NCI-H510A treated with DMSO at 0.1 percent for 48 hours (cell line): Measurements from ENCODE around the gene TMEM14C.
A peak's percentile ranks its signal among the peaks of the same experiment; 100 is the strongest.
"Not testable (repeated sequence)": the region's sequence is repeated elsewhere in the genome, so short reads cannot be mapped to it uniquely, and the experiment has no call there.

ENCODE experiments used
- DNase-seq: peaks from one replicate; lab custom pipeline; 2025; lab: John Stamatoyannopoulos, UW

The TMEM14C gene

DNA sequence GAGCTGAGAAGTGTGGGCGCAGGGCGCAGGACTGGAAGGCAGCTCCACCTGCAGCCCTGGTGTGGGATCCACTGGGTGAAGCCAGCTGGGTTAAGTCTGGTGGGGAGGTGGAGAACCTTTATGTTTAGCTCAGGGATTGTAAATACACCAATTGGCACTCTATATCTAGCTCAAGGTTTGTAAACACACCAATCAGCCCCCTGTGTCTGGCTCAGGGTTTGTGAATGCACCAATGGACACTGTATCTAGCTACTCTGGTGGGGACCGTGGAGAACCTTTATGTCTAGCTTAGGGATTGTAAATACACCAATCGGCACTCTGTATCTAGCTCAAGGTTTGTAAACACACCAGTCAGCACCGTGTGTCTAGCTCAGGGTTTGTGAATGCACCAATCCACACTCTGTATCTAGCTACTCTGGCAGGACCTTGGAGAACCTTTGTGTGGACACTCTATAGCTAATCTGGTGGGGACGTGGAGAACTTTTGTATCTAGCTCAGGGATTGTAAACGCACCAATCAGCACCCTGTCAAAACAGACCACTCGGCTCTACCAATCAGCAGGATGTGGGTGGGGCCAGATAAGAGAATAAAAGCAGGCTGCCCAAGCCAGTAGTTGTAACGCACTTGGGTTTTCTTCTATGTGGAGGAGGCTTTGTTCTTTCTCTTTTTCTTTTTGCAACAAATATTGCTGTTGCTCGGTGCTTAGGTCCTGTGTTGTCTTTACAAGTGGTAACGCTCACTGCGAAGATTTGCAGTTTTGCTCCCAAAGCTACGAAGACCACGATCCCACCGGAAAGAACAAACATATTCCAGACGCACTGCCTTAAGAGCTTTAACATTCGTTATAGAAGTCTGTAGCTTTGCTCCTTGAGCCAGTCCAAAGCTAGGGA is 1.7 kb upstream of the TMEM14C start:
- DNase-seq, result not testable (repeated sequence)

GRCh38 chr6:10721850-10722569 is 860 bp upstream of the TMEM14C start:
- no peak for DNase-seq

- DNase-seq, result no peak
Measured at GRCh38 chr6:10722570-10722819, 375 bp upstream of the TMEM14C start.

DNA sequence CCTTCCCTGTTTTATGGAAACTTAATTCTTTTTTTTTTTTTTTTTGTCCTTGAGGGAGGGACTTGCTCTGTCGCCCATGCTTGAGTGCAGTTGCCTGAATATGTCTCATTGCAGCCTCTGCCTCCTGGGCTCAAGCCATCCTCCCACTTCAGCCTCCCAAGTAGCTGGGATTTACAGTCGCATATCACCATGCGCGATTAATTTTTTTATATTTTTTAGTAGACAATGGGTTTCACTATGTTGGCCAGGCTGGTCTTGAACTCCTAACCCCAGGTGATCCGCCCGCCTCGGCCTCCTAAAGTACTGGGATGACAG is 654 bp downstream of the TMEM14C start:
- no peak for DNase-seq

DNA sequence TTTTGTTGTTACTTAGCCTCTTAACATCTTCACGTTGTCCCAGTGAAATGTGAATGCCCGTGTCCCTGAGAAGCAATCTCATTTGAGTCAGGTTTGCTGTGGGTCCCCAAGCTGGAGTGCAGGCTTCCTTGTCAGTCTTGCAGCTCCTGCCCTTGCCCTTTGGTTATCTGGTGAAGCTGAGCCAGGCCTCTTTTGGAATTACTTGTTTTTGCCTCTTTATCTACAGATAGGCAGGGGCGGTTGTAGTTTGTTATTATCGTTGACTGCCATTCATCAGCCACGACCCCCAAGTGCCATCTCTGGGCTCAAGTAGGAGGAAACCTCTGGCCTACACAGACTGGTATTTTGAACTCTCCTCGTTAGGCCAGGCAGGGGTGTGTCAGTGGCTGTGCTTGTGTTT is 2.2 kb downstream of the TMEM14C start:
- no peak for DNase-seq

DNA sequence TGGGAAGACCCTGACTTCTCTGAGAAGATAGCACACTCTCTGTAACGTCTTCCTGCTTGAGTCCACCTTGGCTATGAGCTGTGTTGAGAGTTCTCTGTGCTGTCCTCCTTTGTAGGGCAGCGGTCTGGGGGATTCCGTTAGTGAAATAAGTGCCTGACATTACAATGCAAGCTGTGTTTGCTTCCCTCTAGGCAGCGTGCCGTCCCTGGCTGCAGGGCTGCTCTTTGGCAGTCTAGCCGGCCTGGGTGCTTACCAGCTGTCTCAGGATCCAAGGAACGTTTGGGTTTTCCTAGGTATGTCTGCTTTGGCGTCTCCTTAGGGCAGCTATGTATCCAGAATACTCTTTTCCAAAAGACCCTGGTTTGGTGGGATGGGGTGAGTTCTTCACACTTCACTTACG is 2.8 kb downstream of the TMEM14C start:
- DNase-seq, result no peak

DNA sequence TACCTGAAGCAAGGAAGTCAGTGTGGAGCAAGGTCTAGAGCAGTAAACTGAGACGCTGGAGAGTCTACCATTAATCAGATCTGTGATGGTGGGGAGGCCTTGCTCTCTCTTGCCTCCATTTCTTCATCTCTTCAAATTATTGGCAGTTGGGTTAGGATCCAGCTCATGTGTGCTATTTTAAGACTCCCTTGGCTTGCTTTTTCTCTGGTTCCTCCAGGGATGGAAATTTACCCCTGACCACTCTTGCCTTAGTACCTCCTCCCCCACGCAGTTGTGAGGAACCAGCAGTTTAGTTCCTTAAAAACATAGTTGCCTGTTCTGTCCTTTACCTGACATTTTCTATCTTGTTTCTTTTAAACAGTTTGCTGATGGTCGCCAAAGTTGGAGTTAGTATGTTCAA is 7.4 kb downstream of the TMEM14C start:
- DNase-seq, result no peak

DNA sequence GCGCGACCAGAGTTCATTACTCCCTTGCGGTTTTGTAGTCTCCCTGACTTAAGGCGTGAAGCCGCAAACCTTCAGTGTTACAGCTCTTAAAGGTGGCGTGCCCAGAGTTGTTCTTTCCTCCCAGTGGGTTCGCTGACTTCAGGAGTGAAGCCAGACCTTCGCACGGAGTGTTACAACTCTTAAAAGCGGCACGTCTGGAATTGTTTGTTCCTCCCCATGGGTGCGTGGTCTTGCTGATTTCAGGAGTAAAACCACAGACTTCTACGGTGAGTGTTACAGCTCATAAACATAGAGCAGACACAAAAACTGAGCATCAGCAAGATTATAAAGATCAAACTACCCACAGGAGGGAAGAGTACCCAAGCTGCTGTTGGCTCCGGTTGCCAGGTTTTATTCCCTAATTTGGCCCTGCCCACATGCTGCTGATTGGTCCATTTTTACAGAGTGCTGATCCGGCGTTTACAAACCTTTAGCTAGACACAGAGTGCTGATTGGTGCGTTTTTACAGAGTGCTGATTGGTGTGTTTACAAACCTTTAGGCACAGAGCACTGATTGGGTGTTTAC is 10.4 kb downstream of the TMEM14C start:
- no peak for DNase-seq

GRCh38 chr6:10733863-10734262 is 11.0 kb downstream of the TMEM14C start:
- no peak for DNase-seq

GRCh38 chr6:10736731-10737130 is 13.9 kb downstream of the TMEM14C start:
- DNase-seq, result no peak

DNA sequence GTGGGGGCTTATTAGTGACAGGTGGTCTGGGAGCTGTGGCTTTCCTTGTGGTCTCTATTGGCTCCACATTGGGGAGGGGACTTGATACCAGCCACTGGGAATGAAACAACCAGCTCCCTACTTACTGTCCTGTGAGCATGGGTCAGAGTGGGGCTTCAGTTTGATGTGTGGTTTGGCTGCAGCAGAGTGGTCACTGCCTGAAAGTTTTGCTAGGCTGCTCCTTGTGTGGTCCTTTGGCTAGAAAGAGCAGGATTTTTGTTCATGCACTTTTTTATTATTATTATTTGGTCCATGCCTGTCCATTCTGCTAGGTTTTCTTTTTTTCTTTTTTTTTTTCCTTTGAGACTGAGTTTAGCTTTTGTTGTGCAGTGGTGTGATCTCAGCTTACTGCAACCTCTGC is 17.2 kb downstream of the TMEM14C start:
- DNase-seq, result no peak

DNA sequence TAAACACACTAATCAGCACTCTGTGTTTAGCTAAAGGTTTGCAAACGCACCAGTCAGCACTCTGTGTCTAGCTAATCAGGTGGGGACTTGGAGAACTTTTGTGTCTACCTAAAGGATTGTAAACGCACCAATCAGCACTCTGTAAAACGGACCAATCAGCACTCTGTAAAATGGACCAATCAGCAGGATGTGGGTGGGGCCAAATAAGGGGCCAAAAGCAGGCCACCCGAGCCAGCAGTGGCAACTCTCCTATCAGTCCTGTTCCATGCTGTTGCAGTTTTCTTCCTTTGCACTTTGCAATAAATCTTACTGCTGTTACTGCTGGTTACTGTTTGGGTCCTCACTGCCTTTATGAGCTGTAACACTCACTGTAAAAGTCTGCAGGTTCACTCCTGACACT is 18.8 kb downstream of the TMEM14C start:
- not testable (repeated sequence) for DNase-seq

DNA sequence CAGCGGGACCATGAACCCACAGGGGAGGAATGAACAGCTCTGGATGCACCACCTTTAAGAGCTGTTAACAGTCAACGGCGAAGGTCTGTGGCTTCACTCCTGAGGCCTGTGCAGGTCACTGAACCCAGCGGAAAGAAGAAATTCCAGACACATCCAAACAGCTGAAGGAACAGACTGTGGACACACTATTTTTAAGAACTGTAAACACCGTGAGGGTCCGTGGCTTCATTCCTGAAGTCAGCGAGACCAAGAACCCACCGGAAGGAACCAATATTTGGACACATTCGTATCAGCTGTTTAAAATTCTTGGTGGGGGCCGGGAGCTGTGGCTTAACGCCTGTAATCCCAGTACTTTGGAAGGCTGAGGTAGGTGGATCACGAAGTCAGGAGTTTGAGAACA is 19.4 kb downstream of the TMEM14C start:
- DNase-seq, result no peak

DNA sequence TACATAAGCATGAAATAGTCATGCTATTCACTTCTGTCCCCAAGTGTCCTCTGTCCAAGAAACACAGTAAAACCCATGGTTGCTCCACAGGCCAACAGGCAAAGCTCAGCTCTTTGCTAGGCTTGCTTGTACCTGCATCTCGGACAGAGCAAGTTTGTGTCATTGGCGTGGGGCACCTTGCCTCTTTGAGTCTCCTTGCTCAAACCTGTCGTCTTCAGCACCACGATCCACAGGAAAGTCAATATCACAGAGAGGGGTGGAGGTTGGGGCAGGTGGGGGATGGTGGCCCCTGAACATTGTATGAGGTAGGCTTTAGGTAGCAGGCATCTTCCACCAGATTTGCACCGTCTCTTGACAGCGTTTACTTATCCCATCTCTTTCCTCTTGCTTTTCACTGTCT is 20.6 kb downstream of the TMEM14C start:
- no peak for DNase-seq

DNA sequence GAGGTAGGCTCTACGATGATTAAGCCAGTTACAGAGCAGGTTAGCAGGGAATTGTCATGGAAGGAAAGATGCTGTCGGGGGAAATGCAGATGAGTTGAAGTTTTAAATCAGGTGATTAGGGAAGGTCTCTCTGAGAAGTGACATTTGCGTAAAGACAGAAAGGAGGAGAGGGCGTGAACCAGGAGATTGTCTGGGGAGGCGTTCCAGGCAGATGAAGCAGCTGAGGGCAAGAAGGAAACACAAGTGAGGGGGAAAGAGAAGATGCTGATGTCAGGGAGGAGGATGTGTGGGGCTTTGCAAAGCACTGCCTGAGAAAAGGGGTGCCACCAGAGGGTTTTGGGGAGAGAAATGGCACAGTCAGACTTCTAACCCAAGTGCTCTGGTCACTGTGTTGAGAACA is 22.2 kb downstream of the TMEM14C start:
- DNase-seq, result no peak

DNA sequence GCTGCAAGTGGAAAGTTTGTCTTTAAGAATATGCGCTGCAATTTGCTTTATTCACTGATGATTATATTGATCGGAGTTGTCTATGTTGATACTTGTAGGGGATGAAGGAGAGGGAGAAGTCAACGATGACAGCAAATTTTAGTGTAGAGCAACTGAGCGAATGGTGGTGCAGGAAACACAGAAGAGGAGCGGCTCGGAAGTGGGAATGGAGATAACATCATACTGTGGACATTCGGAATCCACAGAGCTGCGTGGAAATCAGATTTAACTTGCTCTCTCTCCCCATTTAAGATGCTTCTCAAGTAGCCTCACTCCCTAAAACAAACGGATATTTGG is 24.0 kb downstream of the TMEM14C start:
- no peak for DNase-seq

DNA sequence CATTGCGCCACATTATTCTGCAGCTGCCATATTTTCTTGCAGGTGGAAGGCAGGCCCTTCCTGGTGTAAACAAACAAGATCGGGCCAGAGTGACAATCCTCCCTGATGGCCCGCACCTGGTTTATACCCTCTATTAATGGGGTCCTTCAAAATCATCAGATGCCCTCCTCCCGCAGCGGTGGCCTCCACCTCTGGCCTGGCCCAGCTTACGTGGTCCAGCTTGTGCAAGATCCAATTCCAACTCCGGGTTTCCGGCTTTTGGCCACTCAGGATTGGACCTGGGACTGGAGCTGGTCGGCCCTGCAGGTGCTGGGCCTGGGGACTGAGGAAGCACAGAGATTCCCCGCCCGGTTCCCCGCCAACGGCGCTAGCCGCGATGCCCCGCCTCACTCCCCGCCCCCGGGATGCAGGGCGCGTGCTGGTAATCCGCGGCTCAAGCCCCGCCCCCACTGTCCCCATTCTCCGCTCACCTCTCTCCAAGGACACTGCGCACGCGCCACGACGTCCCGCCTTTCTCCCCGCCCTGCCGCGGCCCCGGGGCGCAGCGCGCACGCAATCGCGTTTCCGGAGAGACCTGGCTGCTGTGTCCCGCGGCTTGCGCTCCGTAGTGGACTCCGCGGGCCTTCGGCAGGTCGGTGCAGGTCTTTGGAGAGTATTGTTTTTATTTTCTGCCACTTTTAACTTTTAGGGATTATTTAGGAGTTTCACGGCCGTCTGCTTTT is 24.5 kb downstream of the TMEM14C start, which contains the start of gene TMEM14B:
Gene TMEM14B, plus strand, starts transcription at position 555 of the 722 bp plus-strand sequence. CDS start 1,441 bp downstream, outside the sequence.
- peak; percentile 92 for DNase-seq

GRCh38 chr6:10749734-10750133 is 26.9 kb downstream of the TMEM14C start:
- DNase-seq, result no peak

DNA sequence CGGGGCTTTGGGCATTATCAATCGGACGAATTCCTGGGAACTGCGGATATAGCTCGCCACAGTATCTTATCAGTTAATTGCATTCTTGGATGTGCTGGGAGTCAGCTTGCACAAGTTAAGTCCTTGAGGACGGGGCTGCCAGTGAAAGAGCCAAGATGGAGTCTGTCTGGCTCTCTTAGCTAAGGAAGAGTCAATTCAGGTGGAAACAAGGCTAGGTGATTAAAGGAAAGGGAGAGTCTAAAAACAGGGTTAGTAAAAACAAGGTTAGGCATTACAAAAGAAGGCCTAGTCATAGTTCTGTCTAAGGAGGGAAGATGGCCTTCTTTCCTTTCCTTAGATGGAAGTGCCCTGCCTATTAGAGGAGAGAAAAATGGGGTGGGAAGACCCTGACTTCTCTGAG is 27.7 kb downstream of the TMEM14C start:
- not testable (repeated sequence) for DNase-seq

- DNase-seq, result not testable (repeated sequence)
Measured at GRCh38 chr6:10751757-10752156, 28.9 kb downstream of the TMEM14C start.

GRCh38 chr6:10756085-10756484 is 33.2 kb downstream of the TMEM14C start:
- DNase-seq, result no peak

GRCh38 chr6:10759312-10759839 is 36.5 kb downstream of the TMEM14C start:
- DNase-seq, result no peak
